ENCODE measurements around the gene NEBL.

NEBL gene

DNA sequence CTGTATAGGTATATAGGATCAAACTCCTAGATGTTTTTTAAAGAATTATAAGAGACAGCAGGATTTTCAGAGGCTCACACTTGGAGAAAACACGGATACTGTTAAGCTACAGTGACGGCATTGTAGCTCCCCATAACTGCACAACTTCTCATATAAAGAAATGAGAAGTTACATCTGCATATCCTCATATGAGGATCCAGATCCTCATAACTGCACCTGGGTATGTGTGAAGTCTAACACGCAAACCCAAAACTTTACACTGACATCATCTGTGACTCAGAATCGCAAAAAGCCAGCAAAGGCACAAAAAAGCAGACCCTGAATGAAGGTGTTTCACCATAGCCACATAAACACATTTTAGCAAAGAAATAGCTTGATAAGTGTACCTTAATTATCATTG is 34.1 kb downstream of the NEBL start:
- DNase-seq (ENCODE audit: low spot score): no peak

DNA sequence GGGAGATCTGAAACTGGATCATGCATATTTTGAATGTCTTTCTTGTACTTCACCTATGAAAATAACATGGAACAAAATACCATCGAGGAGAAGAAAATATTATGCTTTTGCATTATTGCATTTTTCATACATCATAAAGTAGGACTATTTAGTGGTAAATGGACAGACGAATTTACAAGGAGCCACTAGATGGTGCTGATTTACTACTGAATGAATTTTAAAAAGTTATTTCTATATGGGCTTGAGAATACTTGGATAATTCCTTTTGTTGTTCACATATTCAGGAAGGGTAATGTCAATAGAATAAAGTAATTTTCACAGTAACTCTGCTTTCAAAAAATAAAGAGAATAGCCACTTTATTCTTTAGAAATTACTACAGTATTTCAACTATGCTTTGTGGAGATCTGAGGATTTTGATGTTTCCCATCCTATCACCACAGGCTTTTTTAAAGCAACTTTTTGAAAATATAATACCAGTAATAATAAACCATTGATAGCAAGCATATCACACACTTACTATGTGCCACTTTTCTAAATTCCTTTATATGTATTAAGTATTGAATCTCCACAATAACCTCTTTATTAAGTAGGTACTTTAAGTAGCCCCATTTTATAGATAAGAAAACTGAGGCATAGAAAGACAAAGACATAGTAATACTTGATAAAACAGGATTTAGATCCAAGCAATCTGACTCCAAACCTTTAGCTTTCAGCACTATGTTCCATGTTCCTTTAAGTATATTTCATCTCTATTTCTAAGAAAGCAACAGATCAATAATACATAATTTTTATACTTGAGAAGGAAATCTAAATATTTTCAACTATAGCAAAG is 38.6 kb downstream of the NEBL start:
- DNase-seq (ENCODE audit: low spot score): no peak

DNA sequence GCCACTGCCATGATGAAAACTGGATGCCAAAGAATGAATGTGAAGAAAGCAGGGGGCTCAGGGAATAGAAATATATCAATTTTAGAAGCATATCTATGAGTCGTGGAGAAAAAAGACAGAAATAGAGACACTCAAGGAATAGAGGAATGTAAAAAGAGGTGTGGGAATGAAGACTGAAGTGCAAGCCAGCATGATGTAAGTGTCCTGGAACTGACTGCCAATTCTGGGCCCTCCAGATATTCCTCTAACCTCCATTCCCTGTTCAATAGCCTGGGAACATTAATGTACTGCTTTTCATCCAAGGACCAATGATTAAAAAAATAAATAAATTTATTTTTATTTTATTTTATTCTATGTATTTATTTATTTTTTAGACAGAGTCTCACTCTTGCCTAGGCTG is 40.6 kb downstream of the NEBL start:
- no peak for DNase-seq (ENCODE audit: low spot score)

DNA sequence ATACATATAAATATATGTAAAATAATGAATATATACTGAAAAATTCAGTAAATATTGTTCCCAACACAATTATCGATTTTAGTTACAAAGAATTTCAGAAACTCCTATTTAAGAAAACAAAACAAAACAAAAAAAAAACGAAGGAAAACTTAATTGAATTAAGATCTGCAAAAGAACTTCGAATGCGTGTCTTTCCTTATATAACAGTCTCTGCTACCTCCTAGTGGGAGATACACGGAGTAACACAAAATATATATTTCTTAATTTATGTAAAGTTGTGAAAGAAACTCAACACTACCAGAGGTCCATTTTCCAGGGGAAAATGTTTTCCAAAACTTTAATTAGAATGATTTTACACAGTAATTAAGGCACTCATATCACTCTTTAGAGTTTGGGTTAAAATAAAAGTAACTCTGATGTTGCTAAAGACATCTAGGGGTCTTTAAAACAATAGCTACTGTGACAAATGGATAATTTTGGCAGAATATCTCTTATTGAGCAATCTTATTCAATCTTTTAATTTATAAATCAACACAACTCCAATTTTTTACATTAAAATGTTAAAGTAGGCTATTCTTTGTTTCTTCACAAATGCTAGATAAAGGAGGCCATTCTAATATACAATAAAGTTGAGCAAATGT is 41.6 kb downstream of the NEBL start:
- DNase-seq (ENCODE audit: low spot score): no peak

DNA sequence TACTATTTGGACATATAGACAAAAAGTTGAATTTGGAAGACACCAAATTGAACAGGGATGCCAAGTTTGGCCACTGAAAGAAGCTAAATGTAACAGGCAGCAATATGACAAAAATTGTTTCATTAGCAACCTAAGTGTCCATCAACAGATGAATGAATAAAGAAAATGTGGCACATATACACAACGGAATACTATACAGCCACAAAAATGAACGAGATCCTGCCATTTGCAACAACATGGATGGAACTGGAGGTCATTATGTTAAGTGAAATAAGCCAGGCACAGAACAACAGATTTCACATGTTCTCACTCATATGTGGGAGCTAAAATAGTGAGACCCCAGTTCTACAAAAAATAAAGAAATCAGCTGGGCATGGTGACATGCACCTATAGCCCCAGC is 43.8 kb downstream of the NEBL start:
- DNase-seq (ENCODE audit: low spot score): no peak

DNA sequence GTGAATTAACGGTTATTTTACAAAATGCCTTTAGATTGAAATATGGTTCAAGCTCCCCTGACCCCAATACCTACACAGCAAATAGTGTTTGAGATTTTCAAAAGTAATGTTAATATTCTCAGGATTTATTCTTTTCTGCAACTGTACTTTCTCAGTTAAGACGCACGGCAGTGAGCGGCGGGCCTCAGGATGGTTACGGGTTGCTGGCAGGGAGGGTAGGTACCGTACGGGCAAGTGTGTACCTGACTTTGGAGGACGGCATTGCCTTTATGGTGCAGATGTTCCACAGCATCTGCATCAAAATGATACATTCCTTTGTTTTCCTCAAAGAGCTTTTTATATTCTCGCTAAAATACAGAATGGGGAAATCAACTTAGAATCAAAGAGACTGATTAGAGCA is 44.8 kb downstream of the NEBL start:
- no peak for DNase-seq (ENCODE audit: low spot score)

DNA sequence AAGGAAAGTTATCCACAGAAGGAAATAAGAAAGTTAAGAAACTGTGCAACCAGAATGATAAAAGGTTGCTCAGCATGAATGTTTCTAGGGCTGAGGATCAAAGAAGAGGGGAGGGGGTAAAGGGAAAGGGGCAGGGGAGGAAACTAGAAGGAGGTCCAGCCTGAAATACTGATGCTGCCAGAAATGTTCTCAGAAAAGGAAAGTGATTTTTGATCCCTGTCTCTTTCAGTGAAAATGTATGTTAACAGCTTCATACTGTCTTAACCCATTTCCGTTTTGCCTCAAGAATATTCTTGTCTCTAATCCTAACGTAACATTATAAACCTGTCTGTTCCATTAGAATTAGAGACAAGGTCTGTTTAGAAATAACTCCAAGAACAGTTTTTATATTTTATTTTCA is 49.6 kb downstream of the NEBL start:
- no peak for DNase-seq (ENCODE audit: low spot score)

DNA sequence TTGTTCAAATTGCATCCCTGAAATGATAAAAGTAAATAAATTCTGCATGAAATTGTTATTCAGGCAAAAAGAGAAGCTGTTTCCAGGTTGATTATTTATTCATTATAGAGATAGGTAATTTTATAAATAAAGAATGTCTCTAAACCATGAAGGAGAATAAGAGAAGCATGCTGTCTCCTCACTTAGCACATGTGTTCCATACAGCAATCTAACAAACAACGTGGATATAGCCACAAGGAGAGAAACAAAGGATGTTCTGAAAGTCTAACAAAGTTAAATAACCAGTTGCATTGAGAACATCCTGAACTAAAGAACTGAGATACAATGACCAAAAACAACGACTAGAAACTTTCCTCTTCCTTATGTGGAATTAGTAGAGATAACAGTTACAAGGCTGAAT is 50.8 kb downstream of the NEBL start:
- no peak for DNase-seq (ENCODE audit: low spot score)

DNA sequence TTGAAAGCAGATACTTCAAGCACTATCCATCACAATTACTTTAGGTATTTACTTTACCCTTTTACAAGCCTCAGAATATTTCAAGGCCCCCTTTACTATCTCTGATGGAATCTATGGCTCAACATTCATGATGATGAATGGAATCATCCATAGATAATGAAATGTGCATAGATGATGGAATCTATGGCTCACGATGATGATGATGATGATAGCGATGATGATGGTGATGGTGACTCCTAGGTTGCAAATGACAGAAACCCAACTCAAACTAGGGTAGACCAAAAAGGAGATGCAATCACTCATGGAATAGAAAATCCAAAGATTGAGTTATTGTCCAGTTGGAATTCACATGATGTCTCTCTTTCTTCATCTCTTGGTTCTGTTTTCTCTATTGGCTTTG is 55.7 kb downstream of the NEBL start:
- DNase-seq (ENCODE audit: low spot score): no peak

DNA sequence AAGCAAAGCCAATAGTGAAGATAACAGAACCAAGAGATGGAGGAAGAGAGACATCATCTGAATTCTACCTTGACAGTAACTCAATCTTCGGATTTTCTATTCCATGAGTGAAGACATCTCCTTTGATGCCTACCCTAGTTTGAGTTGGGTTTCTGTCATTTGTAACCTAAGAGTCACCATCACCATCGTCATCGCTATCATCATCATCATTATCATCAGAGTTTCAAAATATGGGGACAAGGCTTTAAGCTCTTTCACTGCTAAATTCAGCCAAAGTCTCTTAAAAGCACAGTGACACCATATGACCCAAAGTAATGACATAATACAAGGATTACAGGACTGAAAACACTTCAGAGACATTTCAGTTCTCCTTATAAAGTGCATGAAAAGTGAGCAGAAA is 57.2 kb downstream of the NEBL start:
- DNase-seq (ENCODE audit: low spot score): no peak

DNA sequence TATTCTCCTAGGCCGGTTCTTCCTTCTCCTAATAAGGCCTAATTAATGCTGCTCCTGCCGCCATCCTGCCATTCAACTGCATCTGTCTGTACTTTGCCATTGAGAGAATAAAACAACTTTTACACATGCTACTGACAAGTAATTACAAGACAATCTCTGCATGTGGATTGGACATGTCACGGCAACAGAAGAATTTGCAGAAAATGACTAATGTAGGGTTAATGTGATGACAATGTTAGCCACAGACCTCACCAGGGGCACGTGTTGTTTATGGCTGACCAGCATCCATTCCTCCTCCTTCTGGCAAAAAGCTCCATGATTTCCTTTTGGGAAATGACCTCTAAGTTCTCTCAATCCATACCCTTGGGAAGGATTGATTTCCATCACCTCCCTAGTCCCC is 58.0 kb downstream of the NEBL start:
- no peak for DNase-seq (ENCODE audit: low spot score)

DNA sequence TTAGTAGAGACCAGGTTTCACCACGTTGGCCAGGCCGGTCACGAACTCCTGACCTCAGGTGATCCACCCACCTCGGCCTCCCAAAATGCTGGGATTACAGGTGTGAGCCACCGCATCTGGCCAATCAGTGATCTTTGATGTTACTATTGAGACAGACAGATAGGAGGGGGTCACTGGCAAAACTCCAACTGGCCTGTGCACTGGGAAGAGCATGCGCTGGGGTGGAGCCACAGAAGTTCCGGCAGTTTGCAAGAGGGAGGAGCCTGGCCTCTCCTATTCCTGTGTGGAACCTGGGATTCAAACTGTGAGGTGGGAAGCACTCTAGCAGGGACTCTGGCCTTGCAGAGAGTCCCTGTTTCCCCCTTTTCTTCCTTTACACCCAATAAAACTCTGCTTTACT is 60.7 kb downstream of the NEBL start:
- DNase-seq (ENCODE audit: low spot score): no peak

DNA sequence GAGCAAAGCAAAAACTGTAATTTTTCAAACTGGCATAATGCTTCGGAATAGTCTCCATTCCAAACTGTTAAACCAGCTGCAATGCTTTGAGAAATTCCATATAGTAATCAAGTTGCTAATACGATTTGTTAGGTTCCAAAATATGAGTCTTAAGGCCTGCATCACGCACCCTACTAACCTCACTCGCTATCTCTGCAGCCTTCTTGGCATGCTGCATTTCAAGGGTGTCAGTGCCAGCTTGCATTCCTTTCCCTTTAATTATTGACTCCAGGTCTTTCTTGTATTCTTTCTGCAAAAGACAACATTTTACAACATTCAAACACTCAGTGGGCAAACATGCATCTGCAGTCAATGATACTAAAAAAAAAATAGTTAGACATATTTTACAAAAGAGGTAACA is 61.8 kb downstream of the NEBL start:
- no peak for DNase-seq (ENCODE audit: low spot score)

DNA sequence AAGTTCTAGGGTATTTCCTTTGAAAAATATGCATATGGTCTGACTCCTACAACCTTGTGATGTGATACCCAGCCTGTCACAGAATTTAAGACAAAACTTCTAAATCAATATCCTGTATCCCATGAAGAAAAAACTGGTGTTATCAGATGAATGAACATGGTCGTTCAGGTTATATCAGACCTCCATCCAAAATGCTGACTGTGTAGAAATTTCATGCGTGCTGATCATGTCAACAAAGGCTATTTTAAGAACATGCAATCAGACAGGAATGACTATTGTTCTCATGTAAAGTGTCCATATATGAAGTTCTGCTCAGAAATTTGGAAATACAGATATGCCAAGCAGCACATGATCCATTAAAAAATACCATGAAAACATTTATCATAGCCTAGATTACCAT is 62.3 kb downstream of the NEBL start:
- no peak for DNase-seq (ENCODE audit: low spot score)

DNA sequence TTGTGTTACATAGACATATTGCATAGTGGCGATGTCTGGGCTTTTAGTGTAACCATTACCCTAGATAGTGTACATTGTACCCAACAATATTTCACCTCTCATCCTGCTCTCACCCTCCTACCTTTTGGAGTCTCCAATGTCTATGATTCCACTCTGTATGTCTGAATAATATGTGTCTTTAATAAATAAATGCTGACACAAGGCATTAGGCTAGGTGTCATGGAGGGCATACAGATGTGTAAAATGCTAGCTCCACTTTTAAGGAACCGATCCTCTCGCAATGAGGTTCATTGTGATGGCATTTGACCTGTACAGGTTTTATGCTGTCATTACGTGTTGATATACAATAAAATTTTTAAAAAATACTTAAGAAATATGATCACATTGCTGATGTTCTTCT is 74.3 kb downstream of the NEBL start:
- DNase-seq (ENCODE audit: low spot score): no peak

DNA sequence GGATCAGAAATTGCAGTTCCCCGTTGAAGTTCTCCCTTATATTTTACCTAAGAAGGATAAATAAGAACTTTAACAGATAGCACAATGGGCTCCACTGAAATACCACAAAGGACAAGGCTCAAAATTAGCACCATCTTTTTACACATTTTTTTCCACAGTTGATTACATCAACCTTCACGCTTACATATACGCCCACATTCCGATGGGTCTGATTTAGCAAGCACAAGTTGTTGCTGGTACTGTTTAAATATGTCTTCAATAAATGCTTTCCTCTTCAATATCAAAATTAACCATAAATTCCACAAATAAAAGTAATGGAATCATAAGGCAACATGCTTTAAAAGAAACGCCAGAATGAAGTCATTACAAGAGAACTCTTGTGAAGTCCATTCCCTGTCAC is 79.5 kb downstream of the NEBL start:
- DNase-seq (ENCODE audit: low spot score): no peak

DNA sequence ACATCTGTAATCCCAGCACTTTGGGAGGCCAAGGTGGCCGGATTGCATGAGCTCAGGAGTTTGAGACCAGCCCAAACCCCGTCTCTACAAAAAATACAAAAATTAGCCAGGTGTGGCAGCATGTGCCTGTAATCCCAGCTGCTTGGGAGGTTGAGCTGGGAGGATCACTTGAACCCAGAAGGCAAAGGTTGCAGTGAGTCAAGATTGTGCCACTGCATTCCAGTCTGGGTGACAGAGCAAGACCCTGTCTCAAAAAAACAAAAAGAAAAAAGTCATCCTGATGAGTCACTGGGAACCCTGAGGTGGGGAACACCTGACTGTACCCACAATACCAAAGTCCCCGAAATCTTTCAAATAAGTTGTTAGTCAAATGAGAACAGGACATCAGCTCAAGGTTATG is 80.0 kb downstream of the NEBL start:
- DNase-seq (ENCODE audit: low spot score): no peak

DNA sequence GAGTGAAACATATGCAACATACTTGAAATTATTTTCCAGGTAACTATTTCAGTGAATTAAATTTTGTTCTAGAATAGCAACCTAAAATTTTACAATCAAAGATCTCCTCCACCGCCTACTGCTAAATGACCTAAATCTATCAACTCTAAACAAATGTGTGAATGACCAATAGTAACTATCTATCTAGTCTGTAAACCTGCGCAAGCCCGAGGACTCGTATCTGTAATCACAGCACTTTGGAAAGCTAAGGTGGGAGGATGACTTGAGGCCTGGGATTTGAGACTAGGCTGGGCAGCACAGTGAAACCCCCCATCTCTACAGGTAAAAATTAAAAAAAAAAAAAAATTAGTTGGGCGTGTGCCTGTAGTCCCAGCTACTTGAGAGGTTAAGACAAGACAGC is 83.0 kb downstream of the NEBL start:
- no peak for DNase-seq (ENCODE audit: low spot score)

DNA sequence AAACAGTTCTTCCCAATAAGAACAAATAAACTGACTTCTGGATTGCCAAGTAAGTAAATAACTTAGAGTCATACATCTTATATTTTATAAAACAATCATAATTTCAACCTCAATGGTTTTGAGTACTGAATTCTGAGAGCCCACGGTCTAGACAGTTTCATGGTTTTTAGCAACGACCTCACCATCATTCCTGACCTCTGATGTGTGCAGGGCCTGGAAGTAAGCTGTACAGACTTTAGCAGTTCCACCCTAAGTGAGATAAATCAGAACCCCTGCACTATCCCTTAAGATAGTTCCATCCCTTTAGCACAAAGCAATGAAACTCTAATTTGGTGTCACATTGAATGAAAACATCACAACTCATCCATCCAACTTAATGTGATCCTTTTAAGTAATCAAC is 86.0 kb downstream of the NEBL start:
- no peak for DNase-seq (ENCODE audit: low spot score)

DNA sequence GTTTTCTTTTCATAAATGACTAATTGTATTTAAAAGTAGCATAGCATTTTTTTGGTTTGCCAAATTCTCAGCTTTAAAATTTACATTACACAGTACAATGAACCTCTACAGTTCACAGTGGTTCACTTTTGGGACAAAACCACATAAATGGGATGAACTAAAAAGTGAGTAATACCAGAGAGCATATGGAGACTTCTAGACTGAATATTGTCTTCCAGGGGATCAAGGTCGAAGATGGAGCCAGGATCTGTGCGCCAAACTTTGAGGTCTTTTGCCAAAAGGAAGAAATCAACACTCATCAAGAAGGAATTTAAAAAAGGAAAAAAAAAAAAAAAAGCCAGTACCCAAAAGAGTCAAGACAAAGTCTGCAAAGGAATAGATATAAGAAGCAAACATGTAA is 87.5 kb downstream of the NEBL start:
- DNase-seq (ENCODE audit: low spot score): no peak

DNA sequence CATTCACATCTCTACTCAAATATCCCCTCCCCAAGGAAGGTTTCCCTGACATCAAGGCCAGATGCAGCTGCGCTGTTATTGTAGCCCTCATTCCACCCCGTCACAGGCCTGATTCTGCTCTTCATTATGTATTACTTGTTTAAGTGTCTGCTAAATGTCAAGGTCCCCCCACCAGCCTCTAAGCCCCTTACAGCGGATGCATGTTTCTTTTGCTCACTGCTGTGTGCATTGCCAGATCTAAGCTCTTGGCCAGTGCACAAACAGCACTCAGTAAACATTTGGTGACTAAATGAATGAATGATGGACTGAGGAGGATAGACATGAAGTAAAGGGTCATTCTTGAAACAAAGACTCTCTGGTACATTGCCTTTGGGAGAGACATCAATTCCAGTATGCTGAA is 90.6 kb downstream of the NEBL start:
- DNase-seq (ENCODE audit: low spot score): no peak

DNA sequence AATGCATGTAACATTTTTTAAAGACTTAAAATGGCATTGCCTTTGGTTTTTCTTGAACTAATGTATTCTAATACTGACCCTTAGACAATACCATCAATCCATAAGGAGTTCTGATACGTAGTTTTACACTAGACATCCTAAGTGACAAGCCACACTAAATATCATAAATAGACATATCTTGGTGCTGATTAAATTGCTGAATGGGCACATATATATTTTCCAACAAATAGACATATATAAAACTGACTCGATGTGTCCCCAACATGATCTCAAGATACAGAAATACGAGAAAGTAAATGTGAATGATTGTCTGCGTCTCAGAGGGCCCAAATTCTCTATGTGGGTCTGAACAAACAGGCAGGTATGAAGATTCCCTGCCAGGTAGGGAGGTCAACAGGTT is 99.8 kb downstream of the NEBL start:
- no peak for DNase-seq (ENCODE audit: low spot score)

DNA sequence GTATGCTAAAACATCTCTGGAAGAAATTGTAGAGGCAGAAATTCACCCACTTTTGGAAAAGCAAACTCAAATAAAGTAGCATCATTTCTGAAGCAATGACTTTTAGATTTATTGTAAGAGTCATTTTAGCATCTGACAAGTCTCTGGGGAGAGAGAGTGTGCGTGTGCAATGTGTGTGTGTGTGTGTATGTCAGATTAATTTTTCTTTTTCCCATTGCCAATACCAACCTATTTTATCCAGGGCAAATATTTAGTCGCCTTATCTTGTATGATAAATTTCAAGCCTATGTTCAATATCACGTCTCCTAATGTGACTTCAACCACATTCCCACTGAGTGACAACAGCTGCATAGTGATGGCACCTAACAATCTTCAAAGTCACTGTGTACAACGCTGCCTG is 101.7 kb downstream of the NEBL start:
- no peak for DNase-seq (ENCODE audit: low spot score)

DNA sequence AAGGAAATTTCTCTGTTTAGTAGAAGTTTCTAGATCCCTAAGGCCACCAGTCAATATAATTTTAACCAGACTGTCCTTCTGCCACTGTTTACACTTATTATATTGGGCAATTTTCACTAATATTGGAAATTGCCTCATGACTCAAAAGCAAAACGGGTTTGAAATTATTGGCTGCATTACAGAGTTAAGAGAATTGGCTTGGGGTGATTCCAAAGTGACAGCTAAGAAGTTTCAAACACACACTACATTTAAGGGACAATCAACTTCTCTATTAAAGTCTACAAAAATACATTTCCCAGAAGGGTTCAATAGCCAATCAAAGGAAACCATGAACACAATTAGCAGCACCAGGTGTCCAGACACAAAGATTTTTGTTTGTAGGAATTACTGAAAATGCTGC is 111.9 kb downstream of the NEBL start:
- DNase-seq (ENCODE audit: low spot score): no peak

All from hematopoietic multipotent progenitor cell treated with erythropoietin and hydrocortisone succinate and interleukin-3 and kit ligand, for 17 days (in vitro differentiated cells).